SK-N-SH treated with all-trans-retinoic acid at 6 μM for 48 hours (cell line): ENCODE data around the gene SCGB1D2.

Experiments used
- ATAC-seq: fragments of 200-7000 bp; cut with Tn5 transposase; 3 replicates; pipeline ENCODE4 v1.9.1; 2020; ENCODE audit warnings: mild to moderate bottlenecking, moderate library complexity
- BACH2 ChIP-seq: fragments of 250-450 bp; sonication (Bioruptor Pico); IDR thresholded peaks from 2 replicates; pipeline ENCODE4 v1.9.0; 2021; ENCODE audit warnings: mild to moderate bottlenecking, borderline replicate concordance
- CREB5 ChIP-seq: fragments of 250-450 bp; sonication (Bioruptor Pico); IDR thresholded peaks from 2 replicates; pipeline ENCODE4 v1.5.1; 2020; ENCODE audit warnings: low read depth, mild to moderate bottlenecking, moderate library complexity
- CSRNP3 ChIP-seq: fragments of 250-450 bp; sonication (Bioruptor Pico); IDR thresholded peaks from 2 replicates; pipeline ENCODE4 v1.5.1; 2021; ENCODE audit warnings: mild to moderate bottlenecking, moderate library complexity
- ESRRG ChIP-seq: fragments of 250-450 bp; sonication (Bioruptor Pico); IDR thresholded peaks from 2 replicates; pipeline ENCODE4 v1.6.1; 2021; ENCODE audit warnings: mild to moderate bottlenecking
- GLIS3 ChIP-seq: fragments of 250-450 bp; sonication (Bioruptor Pico); IDR thresholded peaks from 2 replicates; pipeline ENCODE4 v1.5.0; 2020; ENCODE audit warnings: mild to moderate bottlenecking, moderate library complexity
- ISL1 ChIP-seq: fragments of 250-450 bp; sonication (Bioruptor Pico); IDR thresholded peaks from 2 replicates; pipeline ENCODE4 v2.1.2; 2022; ENCODE audit warnings: mild to moderate bottlenecking, moderate library complexity
- OSR1 ChIP-seq: fragments of 250-450 bp; sonication (Bioruptor Pico); IDR thresholded peaks from 2 replicates; pipeline ENCODE4 v1.8.0; 2022; ENCODE audit warnings: moderate library complexity, mild to moderate bottlenecking, inconsistent platforms
- PATZ1 ChIP-seq: fragments of 250-450 bp; sonication (Bioruptor Pico); IDR thresholded peaks from 2 replicates; pipeline ENCODE4 v1.8.0; 2020; ENCODE audit warnings: mild to moderate bottlenecking, moderate library complexity, borderline replicate concordance
- RARB ChIP-seq: fragments of 250-450 bp; sonication (Bioruptor Pico); IDR thresholded peaks from 2 replicates; pipeline ENCODE4 v1.8.0; 2021; ENCODE audit warnings: mild to moderate bottlenecking, moderate library complexity
- SNAI2 ChIP-seq: fragments of 250-450 bp; sonication (Bioruptor Pico); IDR thresholded peaks from 2 replicates; pipeline ENCODE4 v1.5.0; 2020; ENCODE audit warnings: mild to moderate bottlenecking, moderate library complexity
- TCF4 ChIP-seq: fragments of 250-450 bp; sonication (Bioruptor Pico); IDR thresholded peaks from 2 replicates; pipeline ENCODE4 v1.8.0; 2021; ENCODE audit warnings: mild to moderate bottlenecking, moderate library complexity, borderline replicate concordance
- TSHZ2 ChIP-seq: fragments of 250-450 bp; sonication (Bioruptor Pico); IDR thresholded peaks from 2 replicates; pipeline ENCODE4 v1.5.0; 2020; ENCODE audit warnings: mild to moderate bottlenecking, moderate library complexity
- ZC3H10 ChIP-seq: fragments of 250-450 bp; sonication (Bioruptor Pico); IDR thresholded peaks from 2 replicates; pipeline ENCODE4 v1.5.1; 2021; ENCODE audit warnings: mild to moderate bottlenecking, moderate library complexity
- ZFP3 ChIP-seq: fragments of 250-450 bp; sonication (Bioruptor Pico); IDR thresholded peaks from 2 replicates; pipeline ENCODE4 v1.5.0; 2020; ENCODE audit warnings: mild to moderate bottlenecking, moderate library complexity
- ZFP30 ChIP-seq: fragments of 450-650 bp; formaldehyde crosslinking; IDR thresholded peaks from 2 replicates; pipeline ENCODE4 v1.5.0; 2022; ENCODE audit warnings: mild to moderate bottlenecking, moderate library complexity
- ZNF565 ChIP-seq: fragments of 450-650 bp; formaldehyde crosslinking; conservative IDR thresholded peaks from 2 replicates; pipeline ENCODE4 v1.5.0; 2020; ENCODE audit warnings: low read depth, mild to moderate bottlenecking, moderate library complexity
- ZNF8 ChIP-seq: fragments of 450-650 bp; formaldehyde crosslinking; IDR thresholded peaks from 2 replicates; pipeline ENCODE4 v1.5.0; 2020; ENCODE audit warnings: mild to moderate bottlenecking, moderate library complexity
- TF ChIP-seq, protein P1 (sequence below): fragments of 250-450 bp; sonication (Bioruptor Pico); IDR thresholded peaks from 2 replicates; pipeline ENCODE4 v1.8.0; 2021; ENCODE audit warnings: low read depth, mild to moderate bottlenecking, moderate library complexity, borderline replicate concordance

The SCGB1D2 gene

GRCh38 chr11:62256281-62256680, 14.2 kb downstream of the SCGB1D2 start:
- no peak for ATAC-seq
- TF ChIP-seq ZFP30 (CRISPR knock-in tag) = no peak
- TF ChIP-seq, protein P1, sequence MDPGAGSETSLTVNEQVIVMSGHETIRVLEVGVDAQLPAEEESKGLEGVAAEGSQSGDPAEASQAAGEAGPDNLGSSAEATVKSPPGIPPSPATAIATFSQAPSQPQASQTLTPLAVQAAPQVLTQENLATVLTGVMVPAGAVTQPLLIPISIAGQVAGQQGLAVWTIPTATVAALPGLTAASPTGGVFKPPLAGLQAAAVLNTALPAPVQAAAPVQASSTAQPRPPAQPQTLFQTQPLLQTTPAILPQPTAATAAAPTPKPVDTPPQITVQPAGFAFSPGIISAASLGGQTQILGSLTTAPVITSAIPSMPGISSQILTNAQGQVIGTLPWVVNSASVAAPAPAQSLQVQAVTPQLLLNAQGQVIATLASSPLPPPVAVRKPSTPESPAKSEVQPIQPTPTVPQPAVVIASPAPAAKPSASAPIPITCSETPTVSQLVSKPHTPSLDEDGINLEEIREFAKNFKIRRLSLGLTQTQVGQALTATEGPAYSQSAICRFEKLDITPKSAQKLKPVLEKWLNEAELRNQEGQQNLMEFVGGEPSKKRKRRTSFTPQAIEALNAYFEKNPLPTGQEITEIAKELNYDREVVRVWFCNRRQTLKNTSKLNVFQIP (CRISPR knock-in tag) = no peak
- TF ChIP-seq ZNF565 (CRISPR knock-in tag) = no peak
- no peak for TF ChIP-seq CREB5 (CRISPR knock-in tag)
- no peak for TF ChIP-seq GLIS3 (CRISPR knock-in tag)

- no peak for ATAC-seq
- TF ChIP-seq ISL1 (CRISPR knock-in tag) (no peak), TSHZ2 (CRISPR knock-in tag) (no peak), TCF4 (CRISPR knock-in tag) (no peak), CSRNP3 (no peak), BACH2 (no peak)
Measured at GRCh38 chr11:62260261-62260953, 18.4 kb downstream of the SCGB1D2 start.

GRCh38 chr11:62264004-62264403, 22.0 kb downstream of the SCGB1D2 start:
- TF ChIP-seq ESRRG (CRISPR knock-in tag) (no peak), CSRNP3 (no peak), ZC3H10 (CRISPR knock-in tag) (no peak), ZNF8 (CRISPR knock-in tag) (no peak), PATZ1 (CRISPR knock-in tag) (no peak), RARB (CRISPR knock-in tag) (no peak), ZFP3 (CRISPR knock-in tag) (no peak), OSR1 (CRISPR knock-in tag) (no peak), CREB5 (CRISPR knock-in tag) (no peak), ZFP30 (CRISPR knock-in tag) (no peak), TCF4 (CRISPR knock-in tag) (no peak), TSHZ2 (CRISPR knock-in tag) (no peak), SNAI2 (no peak)
- TF ChIP-seq, protein P1 (CRISPR knock-in tag) = no peak
- no peak for ATAC-seq
